Ovary (tissue), 9 donors: ENCODE data around the gene DISC1. TPM values are rescaled to one million over a fixed set of nuclear protein-coding genes. Genes with fewer than 3 reads are reported as not detected.
"Not testable (repeated sequence)": the region's sequence is repeated elsewhere in the genome, so short reads cannot be mapped to it uniquely, and the experiment has no call there.

Experiments used
- DNase-seq, 5 donors: peaks; one replicate each; pipeline ENCODE4 v3.0.0-alpha.2; 2019 to 2020
- H3K27ac ChIP-seq, 2 donors: fragments of 200-600 bp; one replicate each; pipeline versions ENCODE4 v1.5.1 to v1.8.0; 2019 to 2022
- H3K27me3 ChIP-seq: fragments of 200-600 bp; one replicate; pipeline ENCODE4 v1.8.0; 2022
- H3K36me3 ChIP-seq: fragments of 200-600 bp; sonication (generic); one replicate; pipeline ENCODE4 v1.5.1; 2019
- H3K4me1 ChIP-seq: one replicate; pipeline ENCODE4 v1.8.1; 2013; ENCODE audit warnings: mild to moderate bottlenecking, moderate library complexity; ENCODE audit not compliant: insufficient read depth
- H3K4me3 ChIP-seq: fragments of 200-600 bp; sonication (generic); one replicate; pipeline ENCODE4 v1.5.1; 2017
- H3K9me3 ChIP-seq, 2 donors: fragments of 200-600 bp in 1 of 2; sonication (generic) in 1 of 2; one replicate each; pipeline versions ENCODE4 v1.5.1 to v1.8.1; 2013 to 2019; ENCODE audit warnings: mild to moderate bottlenecking in 1 of 2, moderate library complexity in 1 of 2
- EP300 ChIP-seq: sonication (generic); formaldehyde crosslinking; IDR thresholded peaks from one replicate; pipeline ENCODE4 v1.6.1; 2017; ENCODE audit warnings: antibody characterized with exemption
- POLR2A ChIP-seq: fragments of 450-650 bp; IDR thresholded peaks from one replicate; pipeline ENCODE4 v1.6.1; 2017; ENCODE audit warnings: antibody characterized with exemption, mild to moderate bottlenecking, moderate library complexity
- WGBS, 3 donors: extraction: QIAGEN DNeasy Blood & Tissue Kit in 1 of 3; methylation state at CpG; one replicate each; pipeline versions ENCODE4 v1.1.5 to v1.1.7; 2013 to 2017; 5-methylcytosine and 5-hydroxymethylcytosine counted together
- intact Hi-C, 4 donors: fragments of 100-400 bp; cut with DNase I; formaldehyde crosslinking; loops; one replicate each; pipeline versions ENCODE4 v1.11.0 to v1.15.1; 2022 to 2023
- polyA plus RNA-seq, 2 donors: library from polyadenylated mRNA; stranded (reverse); fragments of 200-250 nt in 1 of 2; fragments of 350-450 nt in 1 of 2; fragmentation: Illumina TruSeq in 1 of 2; extraction: RNeasy Lipid Tissue Mini Kit (QIAGEN cat#74804) in 1 of 2; gene quantifications; one replicate each; pipeline ENCODE4 v1.2.3, GENCODE V29; 2013 to 2014
- total RNA-seq, 7 donors: library from RNA; depleted of rRNA in 2 of 7; stranded (reverse); fragments of >200 nt in 2 of 7; fragmentation: NEBNext Ultra II Directional in 3 of 7; extraction: Animal tissue kit (Norgen Biotek cat#: 25700) in 3 of 7; gene quantifications; one replicate each; pipeline versions ENCODE4 v1.1.0 to v1.2.4, GENCODE V29; 2016 to 2023
- TF ChIP-seq, protein P1 (sequence below), 3 donors: fragments of 450-650 bp in 2 of 3; fragments of 200-600 bp in 1 of 3; IDR thresholded peaks; one replicate each; pipeline versions ENCODE4 v1.5.1 to v1.8.0; 2016 to 2022; ENCODE audit warnings: antibody characterized with exemption in 3 of 3, mild to moderate bottlenecking in 1 of 3
- donor health status: DM: no; HTN: no; CAD: no; lungs with moderate emphysema.
- donor health status: DM: no; HTN: no; CAD: no.
- donor health status: Bipolar disorder and iron deficiency.
- donor health status: DM: yes; HTN: yes; CAD: no.
- donor health status: DM: no; HTN: no; CAD: no.
- donor health status: DM: yes; HTN: yes; CAD: no.

Gene DISC1
- total and polyA plus RNA-seq, 9 donors, result 3.0 to 24.3 (median 13.0) TPM

DNA sequence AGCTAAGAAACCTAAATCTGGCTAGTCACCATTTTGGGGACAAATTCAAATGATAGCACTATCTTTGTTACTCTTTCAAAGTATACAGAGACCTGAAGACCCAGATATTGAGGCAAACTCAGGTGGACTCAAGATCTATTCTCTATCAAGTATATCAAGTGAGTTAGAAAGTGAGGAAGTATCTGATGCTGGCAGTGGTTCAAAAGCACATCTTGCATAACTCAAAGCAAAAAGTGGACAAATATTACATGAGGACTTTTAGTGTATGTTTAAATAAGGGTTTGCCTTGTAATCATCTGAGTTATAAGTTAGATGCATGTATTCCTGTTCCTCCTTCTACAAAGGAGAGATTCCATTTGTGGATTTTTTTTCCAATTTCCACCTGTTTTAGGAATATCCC, 338.4 kb downstream of the DISC1 start:
- no peak for TF ChIP-seq POLR2A
- TF ChIP-seq EP300, result no peak
- TF ChIP-seq, protein P1, sequence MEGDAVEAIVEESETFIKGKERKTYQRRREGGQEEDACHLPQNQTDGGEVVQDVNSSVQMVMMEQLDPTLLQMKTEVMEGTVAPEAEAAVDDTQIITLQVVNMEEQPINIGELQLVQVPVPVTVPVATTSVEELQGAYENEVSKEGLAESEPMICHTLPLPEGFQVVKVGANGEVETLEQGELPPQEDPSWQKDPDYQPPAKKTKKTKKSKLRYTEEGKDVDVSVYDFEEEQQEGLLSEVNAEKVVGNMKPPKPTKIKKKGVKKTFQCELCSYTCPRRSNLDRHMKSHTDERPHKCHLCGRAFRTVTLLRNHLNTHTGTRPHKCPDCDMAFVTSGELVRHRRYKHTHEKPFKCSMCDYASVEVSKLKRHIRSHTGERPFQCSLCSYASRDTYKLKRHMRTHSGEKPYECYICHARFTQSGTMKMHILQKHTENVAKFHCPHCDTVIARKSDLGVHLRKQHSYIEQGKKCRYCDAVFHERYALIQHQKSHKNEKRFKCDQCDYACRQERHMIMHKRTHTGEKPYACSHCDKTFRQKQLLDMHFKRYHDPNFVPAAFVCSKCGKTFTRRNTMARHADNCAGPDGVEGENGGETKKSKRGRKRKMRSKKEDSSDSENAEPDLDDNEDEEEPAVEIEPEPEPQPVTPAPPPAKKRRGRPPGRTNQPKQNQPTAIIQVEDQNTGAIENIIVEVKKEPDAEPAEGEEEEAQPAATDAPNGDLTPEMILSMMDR (IDR thresholded peaks at IDR 0.05), result no peak
- no peak for DNase-seq

DNA sequence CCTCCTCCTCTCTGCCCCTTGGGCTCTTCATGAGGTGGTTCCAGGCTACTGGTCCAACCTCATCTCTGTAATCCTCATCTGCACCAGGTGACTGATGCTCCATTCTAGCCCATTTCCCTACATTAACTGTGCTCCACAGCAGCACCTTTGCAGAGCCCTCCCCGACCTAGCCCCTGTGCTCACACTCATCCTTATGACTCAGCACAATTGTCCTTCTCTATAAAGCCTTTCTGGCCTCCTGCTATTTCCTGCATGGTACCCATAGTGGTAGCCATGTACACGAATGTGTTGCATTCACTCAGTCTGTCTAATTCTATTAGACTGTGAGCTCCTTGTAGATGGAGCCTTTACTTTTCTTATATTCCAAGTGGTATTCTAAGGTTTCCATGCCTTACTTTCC, 339.0 kb downstream of the DISC1 start:
- WGBS, 3 donors, result 90 to 97% (median 96%) methylated on average over 2 of the region's 2 CpGs
- H3K27ac ChIP-seq, result no peak overlapping the region
- no peaks in the 10 kb centered on the region for H3K36me3 ChIP-seq
- intact Hi-C loops, result no loop called here
- H3K4me3 ChIP-seq, result no peak overlapping the region
- H3K4me1 ChIP-seq, result no peaks in the 10 kb centered on the region
- no peak for DNase-seq
- TF ChIP-seq, protein P1 (IDR thresholded peaks at IDR 0.05), result no peak
- TF ChIP-seq POLR2A (no peak), EP300 (no peak)
- H3K9me3 ChIP-seq, result no peaks in the 10 kb centered on the region
- no peaks in the 10 kb centered on the region for H3K27me3 ChIP-seq

More for the DNA sequence above, 338.4 kb downstream of the DISC1 start:
- Histone ChIP-seq H3K4me3 (no peak overlapping the region), H3K27me3 (no peaks in the 10 kb centered on the region), H3K27ac (no peak overlapping the region), H3K9me3 (no peaks in the 10 kb centered on the region), H3K36me3 (no peaks in the 10 kb centered on the region), H3K4me1 (no peaks in the 10 kb centered on the region)
- intact Hi-C loops, result no loop called here

DNA sequence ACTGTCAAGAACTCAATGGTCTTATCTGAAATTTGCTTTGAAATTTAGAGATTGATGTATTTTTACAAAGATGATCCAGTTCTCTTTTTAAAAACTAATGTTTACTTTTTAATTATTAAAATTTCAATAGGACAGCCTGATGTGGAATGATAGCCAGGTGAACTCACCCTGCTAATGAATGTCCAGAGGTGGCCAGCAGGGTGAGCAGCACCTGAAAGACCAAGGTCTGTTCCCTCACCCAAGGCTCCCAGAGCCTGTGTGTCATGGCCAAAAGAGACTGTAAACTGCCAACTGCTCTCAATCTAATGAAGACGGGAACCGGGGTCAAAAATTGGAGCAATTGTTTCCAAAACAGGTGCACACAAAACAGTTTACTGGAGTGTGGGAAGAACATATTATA, 340.4 kb downstream of the DISC1 start:
- Histone ChIP-seq H3K27ac (no peak overlapping the region), H3K4me1 (no peaks in the 10 kb centered on the region), H3K27me3 (no peaks in the 10 kb centered on the region), H3K4me3 (no peak overlapping the region), H3K9me3 (no peaks in the 10 kb centered on the region), H3K36me3 (no peaks in the 10 kb centered on the region)
- TF ChIP-seq POLR2A, result no peak
- TF ChIP-seq EP300, result no peak
- TF ChIP-seq, protein P1 (IDR thresholded peaks at IDR 0.05), result no peak
- 94 to 95% (median 95%) methylated on average over 2 of the region's 2 CpGs for WGBS, 3 donors
- DNase-seq, result no peak
- intact Hi-C loops, result no loop called here

DNA sequence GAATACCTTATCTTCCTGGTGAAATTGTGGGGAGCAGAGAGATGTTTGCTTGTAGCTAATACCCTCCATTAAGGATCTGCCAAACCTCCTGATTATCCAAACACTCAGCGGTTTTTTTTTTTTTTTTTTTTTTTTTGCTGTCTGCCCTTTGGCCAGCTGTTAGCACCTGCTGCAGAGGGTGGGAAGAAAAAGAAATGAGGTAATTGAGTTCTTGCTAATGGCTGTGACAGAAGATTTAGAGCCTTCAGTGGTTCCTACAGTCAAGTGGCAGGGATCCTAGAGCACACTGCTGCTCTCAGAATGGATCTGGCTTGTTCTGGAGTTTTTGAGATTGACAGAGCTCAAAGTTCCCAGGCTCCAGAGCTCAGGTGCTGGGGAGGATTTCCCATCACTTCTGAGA, 342.5 kb downstream of the DISC1 start:
- DNase-seq, result no peak
- no peaks in the 10 kb centered on the region for H3K36me3 ChIP-seq
- no peaks in the 10 kb centered on the region for H3K27me3 ChIP-seq
- TF ChIP-seq, protein P1 (IDR thresholded peaks at IDR 0.05), result no peak
- TF ChIP-seq EP300, result no peak
- no peak for TF ChIP-seq POLR2A
- 38 to 51% (median 41%) methylated on average over 1 of the region's 1 CpG for WGBS, 3 donors
- intact Hi-C loops, result no loop called here
- H3K9me3 ChIP-seq, result no peaks in the 10 kb centered on the region
- no peak overlapping the region for H3K4me3 ChIP-seq
- H3K27ac ChIP-seq, result no peak overlapping the region
- no peaks in the 10 kb centered on the region for H3K4me1 ChIP-seq

DNA sequence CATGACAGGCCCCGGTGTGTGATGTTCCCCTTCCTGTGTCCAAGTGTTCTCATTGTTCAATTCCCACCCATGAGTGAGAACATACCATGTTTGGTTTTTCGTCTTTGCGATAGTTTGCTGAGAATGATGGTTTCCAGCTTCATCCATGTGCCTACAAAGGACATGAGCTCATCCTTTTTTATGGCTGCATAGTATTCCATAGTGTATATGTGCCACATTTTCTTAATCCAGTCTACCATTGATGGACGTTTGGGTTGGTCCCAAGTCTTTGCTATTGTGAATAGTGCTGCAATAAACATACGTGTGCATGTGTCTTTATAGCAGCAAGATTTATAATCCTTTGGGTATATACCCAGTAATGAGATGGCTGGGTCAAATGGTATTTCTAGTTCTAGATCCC, 343.2 kb downstream of the DISC1 start:
- intact Hi-C loops, H3K9me3 ChIP-seq, H3K27ac ChIP-seq, H3K4me1 ChIP-seq, H3K4me3 ChIP-seq, DNase-seq, H3K36me3 ChIP-seq, H3K27me3 ChIP-seq: not testable (repeated sequence)
- WGBS, 3 donors, result 95 to 98% (median 97%) methylated on average over 5 of the region's 5 CpGs
